Stomach (tissue), 19 donors: ENCODE data around the gene PNPLA5. TPM values are rescaled to one million over a fixed set of nuclear protein-coding genes. Genes with fewer than 3 reads are reported as not detected.

ENCODE experiments used
- DNase-seq, 2 donors: peaks; one replicate each; pipeline versions ENCODE4 v3.0.0 to v3.0.0-alpha.2; 2013 to 2019
- H3K27ac ChIP-seq, 5 donors: fragments of 200-600 bp in 4 of 5; sonication (generic) in 4 of 5; one replicate each; pipeline ENCODE4 v1.5.1; 2013 to 2019; ENCODE audit warnings: mild to moderate bottlenecking in 1 of 5, moderate library complexity in 1 of 5
- H3K27me3 ChIP-seq, 3 donors: fragments of 200-600 bp; sonication (generic); one replicate each; pipeline ENCODE4 v1.5.1; 2017 to 2019; ENCODE audit warnings: mixed run types in 1 of 3
- H3K36me3 ChIP-seq, 4 donors: fragments of 200-600 bp; sonication (generic); 1 replicate in 3 of 4; 2 replicates in 1 of 4; pipeline ENCODE4 v1.5.1; 2016 to 2019
- H3K4me1 ChIP-seq, 4 donors: fragments of 200-600 bp; sonication (generic); one replicate each; pipeline ENCODE4 v1.5.1; 2016 to 2019
- H3K4me3 ChIP-seq, 4 donors: fragments of 200-600 bp; sonication (generic) in 3 of 4; one replicate each; pipeline ENCODE4 v1.5.1; 2016 to 2019; ENCODE audit warnings: mild to moderate bottlenecking in 1 of 4
- H3K9me3 ChIP-seq, 4 donors: fragments of 200-600 bp; sonication (generic); one replicate each; pipeline ENCODE4 v1.5.1; 2016 to 2019
- CTCF ChIP-seq, 7 experiments: fragments of 450-650 bp in 4 of 7; fragments of 200-600 bp in 3 of 7; sonication (generic) in 3 of 7; IDR thresholded peaks; one replicate each; pipeline ENCODE4 v1.5.1; 2016 to 2019; ENCODE audit warnings: antibody characterized with exemption in 7 of 7, control low read depth in 2 of 7, mild to moderate bottlenecking in 1 of 7
- EP300 ChIP-seq: sonication (generic); formaldehyde crosslinking; IDR thresholded peaks from one replicate; pipeline ENCODE4 v1.6.1; 2017; ENCODE audit warnings: antibody characterized with exemption
- POLR2A ChIP-seq, 4 donors: fragments of 450-650 bp; IDR thresholded peaks; one replicate each; pipeline ENCODE4 v1.6.1; 2016; ENCODE audit warnings: antibody characterized with exemption in 4 of 4, control low read depth in 2 of 4, mild to moderate bottlenecking in 1 of 4, moderate library complexity in 1 of 4
- POLR2AphosphoS5 ChIP-seq, 3 donors: sonication (generic); formaldehyde crosslinking; IDR thresholded peaks; one replicate each; pipeline ENCODE4 v1.6.1; 2016; ENCODE audit warnings: antibody characterized with exemption in 3 of 3
- WGBS, 5 donors: extraction: QIAGEN DNeasy Blood & Tissue Kit in 3 of 5; methylation state at CpG; one replicate each; pipeline versions ENCODE4 v1.1.5 to v1.1.7; 2013 to 2018; 5-methylcytosine and 5-hydroxymethylcytosine counted together
- intact Hi-C: fragments of 100-400 bp; cut with DNase I; formaldehyde crosslinking; loops from one replicate; pipeline ENCODE4 v1.15.1; 2023; ENCODE audit warnings: low total_unique reads
- long read RNA-seq, 10 donors: transcript quantifications; one replicate each; lab custom pipeline, GENCODE V29; 2026
- polyA plus RNA-seq, 3 donors: library from polyadenylated mRNA; stranded (reverse); fragments of 200-250 nt; gene quantifications; one replicate each; pipeline ENCODE4 v1.2.3, GENCODE V29; 2013
- total RNA-seq, 5 donors: library from RNA; depleted of rRNA; stranded (reverse); fragments of >200 nt; gene quantifications; one replicate each; pipeline versions ENCODE4 v1.1.0 to v1.2.3, GENCODE V29; 2014 to 2016
- donor health status: healthy with polysubstance abuse.
- donor health status: Bipolar disorder and iron deficiency.
- donor health status: healthy.

Gene PNPLA5, protein sequence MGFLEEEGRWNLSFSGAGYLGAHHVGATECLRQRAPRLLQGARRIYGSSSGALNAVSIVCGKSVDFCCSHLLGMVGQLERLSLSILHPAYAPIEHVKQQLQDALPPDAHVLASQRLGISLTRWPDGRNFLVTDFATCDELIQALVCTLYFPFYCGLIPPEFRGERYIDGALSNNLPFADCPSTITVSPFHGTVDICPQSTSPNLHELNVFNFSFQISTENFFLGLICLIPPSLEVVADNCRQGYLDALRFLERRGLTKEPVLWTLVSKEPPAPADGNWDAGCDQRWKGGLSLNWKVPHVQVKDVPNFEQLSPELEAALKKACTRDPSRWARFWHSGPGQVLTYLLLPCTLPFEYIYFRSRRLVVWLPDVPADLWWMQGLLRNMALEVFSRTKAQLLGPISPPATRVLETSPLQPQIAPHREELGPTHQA
- total RNA-seq (not detected), polyA plus RNA-seq (not detected)
- long read RNA-seq, donor 1, result 0 reads
- long read RNA-seq, donor 2, result 0 reads
- long read RNA-seq, donor 3, result 0 reads
- long read RNA-seq, donor 4, result 0 reads
- long read RNA-seq, donor 5, result 0 reads
- long read RNA-seq, donor 6, result 0 reads
- long read RNA-seq, donor 7, result 0 reads
- long read RNA-seq, donor 8, result 0 reads
- long read RNA-seq, donor 9, result 0 reads
- long read RNA-seq, donor 10, result 0 reads

- Histone ChIP-seq H3K27ac (no peak within 1 kb of the TSS), H3K4me1 (peaks cover 9 to 16% (median 11%) of the 10 kb centered on the region in 4 donors), H3K36me3 (no peaks in the 10 kb centered on the region), H3K4me3 (peak within 1 kb of the TSS in 1 of 4 donors; percentile 16), H3K9me3 (no peaks in the 10 kb centered on the region), H3K27me3 (peaks cover 24 to 94% (median 58%) of the 10 kb centered on the region in 3 donors)
- TF ChIP-seq POLR2A (IDR thresholded peaks at IDR 0.05), result no peak
- no peak for TF ChIP-seq EP300
- no peak for TF ChIP-seq POLR2AphosphoS5 (IDR thresholded peaks at IDR 0.05)
- no peak for TF ChIP-seq CTCF (IDR thresholded peaks at IDR 0.05)
- intact Hi-C loops, result no loop called here
- 0 to 7% (median 3%) methylated on average over 16 to 72 of the region's 72 CpGs for WGBS, 5 donors
- DNase-seq, result no peak
Observed at GRCh38 chr22:43891360-43892182, at the start of gene PNPLA5. Gene PNPLA5 (minus strand): TSS chr22:43892013. CDS start chr22:43891880, 133 bp downstream.

DNA sequence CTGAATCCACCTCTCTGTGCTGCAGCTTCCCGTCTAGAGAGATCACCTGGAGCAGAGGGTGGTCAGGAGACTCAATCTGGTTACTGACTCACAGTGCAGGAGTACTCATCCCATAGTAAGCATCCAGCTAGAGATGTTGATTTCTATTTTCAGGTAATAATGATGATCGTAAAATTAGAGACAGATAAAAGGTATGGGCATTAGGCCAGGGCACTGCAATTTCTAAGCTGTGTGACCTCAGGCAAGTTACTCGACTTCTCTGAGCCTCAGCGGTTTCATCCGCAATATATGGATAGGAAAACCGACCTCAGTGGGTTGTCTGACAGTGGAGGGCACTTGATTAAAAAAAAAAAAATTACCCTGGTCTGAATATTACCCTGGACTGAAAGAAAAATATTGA, 49.6 kb upstream of the PNPLA5 start:
- no peak for DNase-seq
- TF ChIP-seq POLR2AphosphoS5 (IDR thresholded peaks at IDR 0.05) (no peak), EP300 (no peak), POLR2A (IDR thresholded peaks at IDR 0.05) (no peak), CTCF (IDR thresholded peaks at IDR 0.05) (no peak)
- 88 to 91% (median 88%) methylated on average over 6 of the region's 6 CpGs for WGBS, 5 donors
- intact Hi-C loops, result no loop called here
- Histone ChIP-seq H3K27me3 (peaks cover 0 to 8% (median 0%) of the 10 kb centered on the region in 3 donors), H3K9me3 (peaks cover 0 to 7% (median 0%) of the 10 kb centered on the region in 4 donors), H3K4me3 (no peak overlapping the region), H3K36me3 (no peaks in the 10 kb centered on the region), H3K4me1 (no peaks in the 10 kb centered on the region), H3K27ac (no peak overlapping the region)

DNA sequence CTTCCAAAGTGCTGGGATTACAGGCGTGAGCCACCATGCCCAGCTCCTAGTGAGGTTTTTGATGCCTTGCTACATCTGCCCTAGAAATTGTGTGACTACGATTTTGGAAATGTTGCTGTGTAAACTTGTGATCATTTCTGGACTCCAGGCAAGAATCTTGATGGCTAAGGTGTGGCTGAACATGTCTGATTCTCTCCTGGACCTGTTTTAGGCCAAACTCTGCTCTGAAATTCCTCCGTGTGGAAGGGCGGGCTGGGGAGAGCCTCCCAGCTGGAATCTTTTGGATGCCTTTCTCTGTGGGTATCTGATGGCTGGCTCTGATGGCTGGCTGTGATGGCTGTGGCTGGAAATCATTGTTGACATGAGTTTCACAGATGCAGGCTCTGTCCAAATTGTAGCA, 40.0 kb upstream of the PNPLA5 start:
- Histone ChIP-seq H3K27me3 (peaks cover 0 to 10% (median 0%) of the 10 kb centered on the region in 3 donors), H3K36me3 (no peaks in the 10 kb centered on the region), H3K27ac (no peak overlapping the region), H3K9me3 (no peaks in the 10 kb centered on the region), H3K4me1 (no peaks in the 10 kb centered on the region), H3K4me3 (no peak overlapping the region)
- TF ChIP-seq POLR2A (IDR thresholded peaks at IDR 0.05) (no peak), POLR2AphosphoS5 (IDR thresholded peaks at IDR 0.05) (no peak), CTCF (IDR thresholded peaks at IDR 0.05) (no peak), EP300 (no peak)
- intact Hi-C loops, result no loop called here
- no peak for DNase-seq
- 76 to 96% (median 88%) methylated on average over 3 to 4 of the region's 4 CpGs for WGBS, 5 donors

DNA sequence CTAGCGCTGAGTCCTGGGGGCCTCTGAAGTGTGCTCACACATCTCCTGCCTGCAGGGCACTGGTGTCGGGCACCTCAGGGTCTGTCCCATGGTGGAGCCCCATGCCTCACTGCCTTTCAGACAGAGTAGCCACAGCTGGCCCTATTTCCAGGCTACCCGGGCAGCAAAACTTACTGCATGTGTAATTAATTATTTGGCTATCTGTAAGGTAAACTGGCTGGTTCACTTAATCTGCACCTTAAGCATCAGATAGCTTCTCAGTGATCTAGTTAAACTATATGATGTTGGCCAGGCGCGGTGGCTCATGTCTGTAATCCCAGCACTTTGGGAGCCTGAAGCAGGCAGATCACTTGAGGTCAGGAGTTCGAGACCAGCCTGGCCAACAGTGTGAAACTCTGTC, 37.1 kb upstream of the PNPLA5 start:
- TF ChIP-seq POLR2AphosphoS5 (IDR thresholded peaks at IDR 0.05) (no peak), EP300 (no peak), CTCF (IDR thresholded peaks at IDR 0.05) (no peak), POLR2A (IDR thresholded peaks at IDR 0.05) (no peak)
- Histone ChIP-seq H3K27ac (no peak overlapping the region), H3K36me3 (no peaks in the 10 kb centered on the region), H3K9me3 (no peaks in the 10 kb centered on the region), H3K4me1 (peaks cover 3 to 22% (median 8%) of the 10 kb centered on the region in 4 donors), H3K4me3 (no peak overlapping the region), H3K27me3 (peaks cover 0 to 24% (median 10%) of the 10 kb centered on the region in 3 donors)
- intact Hi-C loops, result no loop called here
- WGBS, 5 donors, result 82 to 96% (median 94%) methylated on average over 6 of the region's 6 CpGs
- no peak for DNase-seq
